Keratinocyte (primary cell): ENCODE results near the gene COQ4. TPM values are rescaled to one million over a fixed set of nuclear protein-coding genes. Genes with fewer than 3 reads are reported as not detected.

Experiments used
- DNase-seq: peaks from one replicate; pipeline ENCODE4 v3.0.0-alpha.2; 2011; ENCODE audit warnings: low read depth, missing footprints, low spot score
- FAIRE-seq: peaks from 2 replicates; lab custom pipeline; 2011; peaks lifted over from hg19 to GRCh38; lab: Jason Lieb, UNC
- H2AFZ ChIP-seq: 2 replicates; pipeline ENCODE4 v1.6.0; 2012; ENCODE audit warnings: low read length, control low read depth, inconsistent platforms; ENCODE audit not compliant: control insufficient read depth
- H3K27ac ChIP-seq: 2 replicates; pipeline ENCODE4 v1.5.1; 2011; ENCODE audit warnings: low read length; ENCODE audit not compliant: control insufficient read depth, insufficient read depth
- H3K27me3 ChIP-seq: 3 replicates; pipeline ENCODE4 v1.6.0; 2011; ENCODE audit warnings: low read length; ENCODE audit not compliant: control insufficient read depth, insufficient read depth; ENCODE audit errors: extremely low read depth
- H3K36me3 ChIP-seq, 2 experiments: 2 replicates in 1 of 2; 3 replicates in 1 of 2; pipeline ENCODE4 v1.5.1; 2011; ENCODE audit warnings: low read length in 2 of 2, mild to moderate bottlenecking in 1 of 2; ENCODE audit not compliant: control insufficient read depth in 2 of 2, insufficient read depth in 2 of 2; ENCODE audit errors: extremely low read depth in 1 of 2
- H3K4me1 ChIP-seq: 3 replicates; pipeline ENCODE4 v1.5.1; 2011; ENCODE audit warnings: low read length; ENCODE audit not compliant: control insufficient read depth, insufficient read depth; ENCODE audit errors: extremely low read depth
- H3K4me2 ChIP-seq: 3 replicates; pipeline ENCODE4 v1.6.0; 2011; ENCODE audit warnings: low read depth, low read length; ENCODE audit not compliant: control insufficient read depth, insufficient read depth; ENCODE audit errors: extremely low read depth
- H3K4me3 ChIP-seq, 3 experiments: fragments of 200-600 bp in 1 of 3; sonication (generic) in 1 of 3; 2 replicates in 2 of 3; 3 replicates in 1 of 3; pipeline ENCODE4 v1.5.1; 2011 to 2016; ENCODE audit warnings: low read length in 3 of 3, mild to moderate bottlenecking in 3 of 3, control low read depth in 2 of 3, inconsistent platforms in 1 of 3, low read depth in 1 of 3, mixed read lengths in 1 of 3, mixed run types in 1 of 3, moderate library complexity in 1 of 3; ENCODE audit not compliant: control insufficient read depth in 2 of 3, insufficient read depth in 2 of 3; ENCODE audit errors: extremely low read depth in 1 of 3
- H3K79me2 ChIP-seq: 2 replicates; pipeline ENCODE4 v1.6.0; 2012; ENCODE audit warnings: low read length; ENCODE audit not compliant: control insufficient read depth, insufficient read depth
- H3K9ac ChIP-seq: 3 replicates; pipeline ENCODE4 v1.6.0; 2011; ENCODE audit warnings: low read length; ENCODE audit not compliant: control insufficient read depth, insufficient read depth; ENCODE audit errors: extremely low read depth
- H3K9me1 ChIP-seq: 3 replicates; pipeline ENCODE4 v1.6.0; 2011; ENCODE audit warnings: low read length; ENCODE audit not compliant: control insufficient read depth, insufficient read depth; ENCODE audit errors: extremely low read depth
- H3K9me3 ChIP-seq: 2 replicates; pipeline ENCODE4 v1.5.1; 2012; ENCODE audit warnings: low read depth, low read length; ENCODE audit not compliant: control insufficient read depth
- H4K20me1 ChIP-seq: 3 replicates; pipeline ENCODE4 v1.6.0; 2011; ENCODE audit warnings: low read length; ENCODE audit not compliant: control insufficient read depth, insufficient read depth; ENCODE audit errors: extremely low read depth
- EZH2 ChIP-seq: IDR thresholded peaks from one replicate; pipeline ENCODE4 v1.6.1; 2012; ENCODE audit warnings: inconsistent platforms, mild to moderate bottlenecking, low read length, moderate library complexity
- dilution Hi-C: fragments of 300-500 bp; cut with MboI; formaldehyde crosslinking; loops from one replicate; pipeline ENCODE4 v1.7.0; 2020; ENCODE audit warnings: low sequenced_read_pairs; ENCODE audit not compliant: extremely low pct_ligation_motif_present
- polyA plus RNA-seq, 5 experiments: library from polyadenylated mRNA; depleted of rRNA in 3 of 5; stranded (reverse) in 3 of 5; stranded (forward) in 1 of 5; unstranded in 1 of 5; fragments of >200 nt; gene quantifications; 1 replicate in 1 of 5; 2 replicates in 3 of 5; 3 replicates in 1 of 5; pipeline versions ENCODE4 v1.2.1 to v1.2.3, GENCODE V29; 2011 to 2012; ENCODE audit warnings: missing spikeins in 2 of 5, low read depth in 1 of 5, low replicate concordance in 1 of 5
- TF ChIP-seq, protein P1 (sequence below), 3 experiments: IDR thresholded peaks in 1 of 3; conservative IDR thresholded peaks in 1 of 3; optimal IDR thresholded peaks in 1 of 3; 2 replicates in 2 of 3; 3 replicates in 1 of 3; pipeline versions ENCODE3 to v1.5.1; 2011; ENCODE audit warnings: low read length in 3 of 3, mild to moderate bottlenecking in 3 of 3, moderate library complexity in 2 of 3, control low read depth in 1 of 3, inconsistent platforms in 1 of 3; ENCODE audit not compliant: insufficient read depth in 2 of 3; ENCODE audit errors: extremely low read depth in 1 of 3

The COQ4 gene
- polyA plus RNA-seq, 1 donor (not counting 4 experiments of a cell fraction or from before 2014, with no cell fraction given) = 32.6 TPM

GRCh38 chr9:128349125-128349524, 26.5 kb downstream of the COQ4 start:
- Histone ChIP-seq H4K20me1 (no peaks in the 10 kb centered on the region), H3K27me3 (no peaks in the 10 kb centered on the region), H3K4me3 (no peak overlapping the region), H3K9me3 (no peaks in the 10 kb centered on the region), H3K79me2 (no peaks in the 10 kb centered on the region), H2AFZ (no peak overlapping the region), H3K4me2 (no peak overlapping the region), H3K4me1 (no peaks in the 10 kb centered on the region), H3K27ac (no peak overlapping the region), H3K9me1 (no peaks in the 10 kb centered on the region), H3K36me3 (peaks cover 46 to 47% of the 10 kb centered on the region in 2 experiments), H3K9ac (no peak overlapping the region)
- DNase-seq (no peak), FAIRE-seq (no peak)
- dilution Hi-C loops = no loop called here
- no peak for TF ChIP-seq EZH2
- TF ChIP-seq, protein P1, sequence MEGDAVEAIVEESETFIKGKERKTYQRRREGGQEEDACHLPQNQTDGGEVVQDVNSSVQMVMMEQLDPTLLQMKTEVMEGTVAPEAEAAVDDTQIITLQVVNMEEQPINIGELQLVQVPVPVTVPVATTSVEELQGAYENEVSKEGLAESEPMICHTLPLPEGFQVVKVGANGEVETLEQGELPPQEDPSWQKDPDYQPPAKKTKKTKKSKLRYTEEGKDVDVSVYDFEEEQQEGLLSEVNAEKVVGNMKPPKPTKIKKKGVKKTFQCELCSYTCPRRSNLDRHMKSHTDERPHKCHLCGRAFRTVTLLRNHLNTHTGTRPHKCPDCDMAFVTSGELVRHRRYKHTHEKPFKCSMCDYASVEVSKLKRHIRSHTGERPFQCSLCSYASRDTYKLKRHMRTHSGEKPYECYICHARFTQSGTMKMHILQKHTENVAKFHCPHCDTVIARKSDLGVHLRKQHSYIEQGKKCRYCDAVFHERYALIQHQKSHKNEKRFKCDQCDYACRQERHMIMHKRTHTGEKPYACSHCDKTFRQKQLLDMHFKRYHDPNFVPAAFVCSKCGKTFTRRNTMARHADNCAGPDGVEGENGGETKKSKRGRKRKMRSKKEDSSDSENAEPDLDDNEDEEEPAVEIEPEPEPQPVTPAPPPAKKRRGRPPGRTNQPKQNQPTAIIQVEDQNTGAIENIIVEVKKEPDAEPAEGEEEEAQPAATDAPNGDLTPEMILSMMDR (optimal IDR thresholded peaks at IDR 0.05 in 1 of 3, IDR thresholded peaks at IDR 0.05 in 1 of 3, conservative IDR thresholded peaks at IDR 0.05 in 1 of 3; ENCODE audit: extremely low read depth in 1 of 3, insufficient read depth in 2 of 3, low read length in 3 of 3) = no peak

GRCh38 chr9:128349772-128350171, 27.1 kb downstream of the COQ4 start:
- H2AFZ ChIP-seq = no peak overlapping the region
- FAIRE-seq (no peak), DNase-seq (no peak)
- no peaks in the 10 kb centered on the region for H4K20me1 ChIP-seq
- dilution Hi-C loops = no loop called here
- no peaks in the 10 kb centered on the region for H3K9me3 ChIP-seq
- H3K9me1 ChIP-seq = no peaks in the 10 kb centered on the region
- H3K36me3 ChIP-seq = peaks cover 43 to 46% of the 10 kb centered on the region in 2 experiments
- H3K27ac ChIP-seq = no peak overlapping the region
- TF ChIP-seq, protein P1 (optimal IDR thresholded peaks at IDR 0.05 in 1 of 3, IDR thresholded peaks at IDR 0.05 in 1 of 3, conservative IDR thresholded peaks at IDR 0.05 in 1 of 3; ENCODE audit: extremely low read depth in 1 of 3, insufficient read depth in 2 of 3, low read length in 3 of 3) = no peak
- no peak for TF ChIP-seq EZH2
- H3K4me1 ChIP-seq = no peaks in the 10 kb centered on the region
- H3K4me2 ChIP-seq = no peak overlapping the region
- no peak overlapping the region for H3K9ac ChIP-seq
- no peak overlapping the region for H3K4me3 ChIP-seq
- H3K79me2 ChIP-seq = no peaks in the 10 kb centered on the region
- H3K27me3 ChIP-seq = no peaks in the 10 kb centered on the region
